K562 (cell line): ENCODE data around the gene ITPR1. TPM values are rescaled to one million over a fixed set of nuclear protein-coding genes. Genes with fewer than 3 reads are reported as not detected.

Experiments used
- ATAC-seq: fragments of 200-7000 bp; cut with Tn5 transposase; 3 replicates; pipeline ENCODE4 v1.9.1; 2020; ENCODE audit warnings: moderate library complexity
- BruUV-seq: library from RNA; stranded (reverse); fragments of 400-500 nt; replicated peaks from 2 replicates; lab custom pipeline; 2021; lab: Mats Ljungman, UMichigan
- CTCF ChIA-PET: fragments of 300-600 bp; formaldehyde crosslinking; extraction: SDS; loops from one replicate; lab custom pipeline; 2021; ENCODE audit warnings: low intra/inter-chr PET ratio; lab: Yijun Ruan, JAX
- POLR2A ChIA-PET: fragments of 300-600, 350-650 bp; sonication (Branson Sonifier 250); formaldehyde crosslinking; extraction: SDS; loops from one replicate; lab custom pipeline; 2021; ENCODE audit warnings: antibody characterized with exemption, inconsistent platforms; lab: Yijun Ruan, JAX
- DNase-seq, 4 experiments: peaks; one replicate each; pipeline versions ENCODE4 v3.0.0 to v3.0.0-alpha.2; 2011 to 2018; ENCODE audit warnings: low spot score in 3 of 4, mixed read lengths in 3 of 4; ENCODE audit errors: extremely low read depth in 1 of 4
- FAIRE-seq: peaks from 2 replicates; lab custom pipeline; 2011; peaks lifted over from hg19 to GRCh38; lab: Jason Lieb, UNC
- H2AFZ ChIP-seq: 2 replicates; pipeline ENCODE4 v1.6.0; 2011; ENCODE audit warnings: low read depth, low read length, control low read depth, inconsistent platforms
- H3K27ac ChIP-seq: fragments of 200-600 bp; 3 replicates; pipeline ENCODE4 v1.8.0; 2011; ENCODE audit warnings: low read depth, mild to moderate bottlenecking, control low read depth, inconsistent platforms, low read length, moderate library complexity, mixed read lengths; ENCODE audit errors: extremely low read depth
- H3K27me3 ChIP-seq, 2 experiments: fragments of 300-600 bp in 1 of 2; 2 replicates in 1 of 2; 3 replicates in 1 of 2; pipeline versions ENCODE4 v1.6.0 to v1.8.0; 2011; ENCODE audit warnings: inconsistent platforms in 2 of 2, low read length in 2 of 2, mild to moderate bottlenecking in 1 of 2, mixed read lengths in 1 of 2, moderate library complexity in 1 of 2; ENCODE audit not compliant: control insufficient read depth in 2 of 2, insufficient read depth in 2 of 2
- H3K36me3 ChIP-seq: fragments of 300-600 bp; 3 replicates; pipeline ENCODE4 v1.8.0; 2011; ENCODE audit warnings: mild to moderate bottlenecking, low read length, inconsistent platforms; ENCODE audit not compliant: control insufficient read depth, insufficient read depth
- H3K4me1 ChIP-seq, 2 experiments: fragments of 200-600 bp in 1 of 2; replicated peaks in 1 of 2; 2 replicates in 1 of 2; 3 replicates in 1 of 2; pipeline versions ENCODE4 v1.5.1 to v1.8.0; 2011; ENCODE audit warnings: inconsistent platforms in 2 of 2, low read length in 2 of 2, mild to moderate bottlenecking in 1 of 2, mixed read lengths in 1 of 2, moderate library complexity in 1 of 2; ENCODE audit not compliant: control insufficient read depth in 2 of 2, insufficient read depth in 2 of 2
- H3K4me2 ChIP-seq: 2 replicates; pipeline ENCODE4 v1.6.1; 2011; ENCODE audit warnings: low read length, control low read depth, inconsistent platforms, mixed read lengths; ENCODE audit not compliant: insufficient read depth
- H3K4me3 ChIP-seq: fragments of 200-600 bp; sonication (generic), shearing (Covaris generic); 2 replicates; pipeline ENCODE4 v1.5.1; 2016; ENCODE audit warnings: control low read depth, inconsistent platforms
- H3K79me2 ChIP-seq: fragments of 200-600 bp; 3 replicates; pipeline ENCODE4 v1.8.0; 2011; ENCODE audit warnings: low read length, inconsistent platforms; ENCODE audit not compliant: control insufficient read depth, insufficient read depth
- H3K9ac ChIP-seq, 2 experiments: 2 replicates each; pipeline versions ENCODE4 v1.6.0 to v1.6.1; 2011; ENCODE audit warnings: low read depth in 2 of 2, low read length in 2 of 2, control low read depth in 1 of 2, inconsistent platforms in 1 of 2, mild to moderate bottlenecking in 1 of 2, mixed read lengths in 1 of 2; ENCODE audit not compliant: insufficient read depth in 1 of 2
- H3K9me1 ChIP-seq: one replicate; pipeline ENCODE4 v1.6.0; 2011; ENCODE audit warnings: inconsistent platforms, mild to moderate bottlenecking, low read length, moderate library complexity; ENCODE audit not compliant: control insufficient read depth, insufficient read depth
- H3K9me3 ChIP-seq: replicated peaks from 2 replicates; pipeline ENCODE4 v1.5.1; 2011; ENCODE audit warnings: low read depth, low read length, inconsistent platforms; ENCODE audit not compliant: control insufficient read depth, insufficient read depth
- H4K20me1 ChIP-seq: replicated peaks from 2 replicates; pipeline ENCODE4 v1.6.1; 2011; ENCODE audit warnings: low read length, inconsistent platforms, mixed read lengths; ENCODE audit not compliant: control insufficient read depth, insufficient read depth
- BRD4 ChIP-seq: fragments of 200-600 bp; sonication (generic); IDR thresholded peaks from 2 replicates; pipeline ENCODE4 v1.6.1; 2017; ENCODE audit warnings: inconsistent platforms
- ETS2 ChIP-seq: IDR thresholded peaks from 2 replicates; pipeline ENCODE4 v1.6.1; 2016; ENCODE audit warnings: borderline replicate concordance, missing genetic modification characterization, mild to moderate bottlenecking, moderate library complexity, missing compliant biosample characterization; ENCODE audit not compliant: poor library complexity, severe bottlenecking
- FOXJ3 ChIP-seq: sonication (generic); formaldehyde crosslinking; IDR thresholded peaks from 2 replicates; pipeline ENCODE4 v1.4.0; 2020; ENCODE audit warnings: mild to moderate bottlenecking, missing genetic modification reagents
- GTF2A2 ChIP-seq: IDR thresholded peaks from 2 replicates; pipeline ENCODE4 v1.6.1; 2016; ENCODE audit warnings: mild to moderate bottlenecking, missing genetic modification characterization, missing compliant biosample characterization
- HDAC6 ChIP-seq: IDR thresholded peaks from 2 replicates; pipeline ENCODE4 v1.6.1; 2012; ENCODE audit warnings: low read depth, mild to moderate bottlenecking, control low read depth, inconsistent platforms, low read length, moderate library complexity
- MLX ChIP-seq, 2 experiments: fragments of 450-650 bp in 1 of 2; sonication (generic) in 1 of 2; formaldehyde crosslinking; conservative IDR thresholded peaks; 2 replicates each; pipeline versions ENCODE4 v1.4.0 to v1.8.1; 2020 to 2022; ENCODE audit warnings: mild to moderate bottlenecking in 1 of 2, missing genetic modification reagents in 1 of 2
- NCOA2 ChIP-seq, 2 experiments: fragments of 450-650 bp; IDR thresholded peaks; 2 replicates each; pipeline ENCODE4 v1.6.1; 2018; ENCODE audit warnings: mild to moderate bottlenecking in 2 of 2, moderate library complexity in 1 of 2; ENCODE audit not compliant: partially characterized antibody in 2 of 2
- POLR2AphosphoS2 ChIP-seq: IDR thresholded peaks from 2 replicates; pipeline ENCODE4 v1.6.1; 2012; ENCODE audit warnings: low read length, improper control_type of control experiment
- RAD21 ChIP-seq, 2 experiments: fragments of 250-450 bp in 1 of 2; fragments of 450-650 bp in 1 of 2; sonication (Bioruptor Pico) in 1 of 2; formaldehyde crosslinking in 1 of 2; IDR thresholded peaks in 1 of 2; conservative IDR thresholded peaks in 1 of 2; 2 replicates each; pipeline versions ENCODE4 v1.4.0 to v1.8.0; 2020 to 2022; ENCODE audit warnings: mild to moderate bottlenecking in 2 of 2, moderate library complexity in 1 of 2
- RCOR1 ChIP-seq, 2 experiments: IDR thresholded peaks; 2 replicates each; pipeline ENCODE4 v1.6.1; 2012; ENCODE audit warnings: low read depth in 2 of 2, low read length in 2 of 2, borderline replicate concordance in 1 of 2, improper control_type of control experiment in 1 of 2
- SMAD3 ChIP-seq: fragments of 450-650 bp; formaldehyde crosslinking; conservative IDR thresholded peaks from 2 replicates; pipeline ENCODE4 v1.4.0; 2020; ENCODE audit warnings: mild to moderate bottlenecking
- SOX6 ChIP-seq: fragments of 450-650 bp; IDR thresholded peaks from 2 replicates; pipeline ENCODE4 v1.6.1; 2014; ENCODE audit warnings: mild to moderate bottlenecking
- TAF7 ChIP-seq: fragments of 450-650 bp; IDR thresholded peaks from 2 replicates; pipeline ENCODE4 v1.6.1; 2016; ENCODE audit warnings: missing genetic modification characterization, missing compliant biosample characterization
- THRB ChIP-seq: fragments of 450-650 bp; formaldehyde crosslinking; conservative IDR thresholded peaks from 2 replicates; pipeline ENCODE4 v1.4.0; 2022; ENCODE audit warnings: mild to moderate bottlenecking, missing genetic modification characterization
- WHSC1 ChIP-seq: IDR thresholded peaks from one replicate; pipeline ENCODE4 v1.6.1; 2012; ENCODE audit warnings: low read length, control low read depth, inconsistent platforms
- ZBTB2 ChIP-seq: fragments of 450-650 bp; IDR thresholded peaks from 2 replicates; pipeline ENCODE4 v1.6.1; 2016; ENCODE audit warnings: antibody characterized with exemption
- ZNF436 ChIP-seq: fragments of 250-450, 450-650 bp; sonication (Bioruptor Pico); formaldehyde crosslinking; IDR thresholded peaks from 2 replicates; pipeline ENCODE4 v1.7.0; 2020; ENCODE audit warnings: mild to moderate bottlenecking
- ZNF75A ChIP-seq: fragments of 450-650 bp; formaldehyde crosslinking; IDR thresholded peaks from 2 replicates; pipeline ENCODE4 v1.4.0; 2020; ENCODE audit warnings: mild to moderate bottlenecking
- ZNF79 ChIP-seq: fragments of 250-450 bp; sonication (Bioruptor Pico); IDR thresholded peaks from 2 replicates; pipeline ENCODE4 v1.4.0; 2020; ENCODE audit warnings: low read depth, mild to moderate bottlenecking, moderate library complexity
- WGBS: fragments of 100-300 bp; shearing (Covaris generic); methylation state at CpG from one replicate; pipeline ENCODE4 v1.1.6; 2016; ENCODE audit warnings: low coverage, mixed read lengths; ENCODE audit not compliant: insufficient coverage; ENCODE audit errors: missing lambda C conversion rate; 5-methylcytosine and 5-hydroxymethylcytosine counted together
- in situ Hi-C: fragments of 300-500 bp; cut with MboI; formaldehyde crosslinking; loops from 4 replicates; pipeline ENCODE4 v1.15.0; 2018; ENCODE audit warnings: inconsistent platforms, mixed read lengths
- intact Hi-C: fragments of 100-400 bp; cut with micrococcal nuclease; formaldehyde crosslinking; loops from 2 replicates; pipeline ENCODE4 v1.14.2; 2022
- polyA plus RNA-seq, 8 experiments: library from polyadenylated mRNA; depleted of rRNA in 4 of 8; stranded (reverse) in 5 of 8; unstranded in 3 of 8; fragments of >200 nt; fragmentation: Nextera tagmentation in 2 of 8; fragmentation: Illumina TruSeq in 1 of 8; extraction: Ambion mirVana in 2 of 8; extraction: Trizol in 1 of 8; gene quantifications; 2 replicates each; pipeline versions ENCODE4 v1.2.1 to v1.2.3, GENCODE V29; 2011 to 2014; ENCODE audit warnings: inconsistent platforms in 1 of 8, missing spikeins in 1 of 8
- total RNA-seq, 7 experiments: library from RNA; depleted of rRNA in 6 of 7; stranded (reverse); fragments of >200 nt in 6 of 7; fragmentation: Illumina TruSeq in 2 of 7; extraction: Trizol in 2 of 7; gene quantifications; 2 replicates each; pipeline versions ENCODE4 v1.2.1 to v1.2.3, GENCODE V29; 2011 to 2021; ENCODE audit warnings: low replicate concordance in 1 of 7

Gene ITPR1
- total and polyA plus RNA-seq, 9 of the 15 experiments (the other 6 are each of a cell fraction or from before 2014, with no cell fraction given) = 22.4 to 40.0 (median 27.4) TPM

GRCh38 chr3:4655145-4656045 lies 162.2 kb downstream of the ITPR1 start:
- no peaks in the 10 kb centered on the region for H3K9me1 ChIP-seq
- no peak overlapping the region for H3K4me2 ChIP-seq
- no peak for ATAC-seq
- in situ Hi-C loops (no loop called here), intact Hi-C loops (loop anchor here (1.0 to 10.0 kb wide), 4 partner anchors 57 to 1079 kb away; partner anchors contain the start of gene BHLHE40)
- H3K9me3 ChIP-seq = 0 out of 2 replicates have a peak, but pooled peaks cover 1% of the 10 kb centered on the region
- no peak for DNase-seq
- ChIA-PET CTCF (interaction anchor here (0.6 kb wide), 1 partner anchor 1032 kb away, joined by 3 read pairs; no protein-coding TSS in a partner anchor), POLR2A (interaction anchor here (0.6 kb wide), 1 partner anchor 32 kb away, joined by 3 read pairs; no protein-coding TSS in a partner anchor)
- H3K27me3 ChIP-seq = no peaks in the 10 kb centered on the region
- no peak overlapping the region for H3K4me3 ChIP-seq
- no peak for FAIRE-seq
- H3K36me3 ChIP-seq = peaks cover 7% of the 10 kb centered on the region; the same call in 1 of the 3 replicates
- no peak overlapping the region for H3K9ac ChIP-seq
- no TSS peak for BruUV-seq
- WGBS = 34% methylated on average over 17 of the region's 17 CpGs
- H3K27ac ChIP-seq = no peak overlapping the region
- H4K20me1 ChIP-seq = no peaks in the 10 kb centered on the region; the same call in 1 of the 2 replicates
- H3K79me2 ChIP-seq = no peaks in the 10 kb centered on the region
- no peak overlapping the region for H2AFZ ChIP-seq
- no peaks in the 10 kb centered on the region for H3K4me1 ChIP-seq
- TF ChIP-seq SMAD3 (CRISPR knock-in tag) (no peak), ZNF79 (no peak), GTF2A2 (tag) (no peak), POLR2AphosphoS2 (no peak), RCOR1 (IDR thresholded peaks at IDR 0.05; ENCODE audit: borderline replicate concordance in 1 of 2, low read depth in 2 of 2, low read length in 2 of 2) (0 out of 4 replicates have a peak, but pooled peaks of 1 of the 2 experiments have one; percentile 35), SOX6 (no peak), ZBTB2 (no peak), BRD4 (no peak), RAD21 (CRISPR knock-in tag; conservative IDR thresholded peaks at IDR 0.05 in 1 of 2, IDR thresholded peaks at IDR 0.05 in 1 of 2) (no peak), ZNF75A (CRISPR knock-in tag) (no peak), WHSC1 (no peak), MLX (CRISPR knock-in tag; conservative IDR thresholded peaks at IDR 0.05) (no peak), FOXJ3 (CRISPR knock-in tag) (no peak), HDAC6 (no peak), ZNF436 (CRISPR knock-in tag) (no peak), ETS2 (no peak), NCOA2 (IDR thresholded peaks at IDR 0.05; ENCODE audit: partially characterized antibody in 2 of 2) (no peak), THRB (CRISPR knock-in tag) (no peak), TAF7 (tag) (no peak)
